Keratinocyte (primary cell): Measurements from ENCODE around the gene QSOX1. TPM values are rescaled to one million over a fixed set of nuclear protein-coding genes. Genes with fewer than 3 reads are reported as not detected.

Experiments used
- DNase-seq: peaks from one replicate; pipeline ENCODE4 v3.0.0-alpha.2; 2011; ENCODE audit warnings: low read depth, missing footprints, low spot score
- FAIRE-seq: peaks from 2 replicates; lab custom pipeline; 2011; peaks lifted over from hg19 to GRCh38; lab: Jason Lieb, UNC
- H2AFZ ChIP-seq: 2 replicates; pipeline ENCODE4 v1.6.0; 2012; ENCODE audit warnings: low read length, control low read depth, inconsistent platforms; ENCODE audit not compliant: control insufficient read depth
- H3K27ac ChIP-seq: 2 replicates; pipeline ENCODE4 v1.5.1; 2011; ENCODE audit warnings: low read length; ENCODE audit not compliant: control insufficient read depth, insufficient read depth
- H3K27me3 ChIP-seq: 3 replicates; pipeline ENCODE4 v1.6.0; 2011; ENCODE audit warnings: low read length; ENCODE audit not compliant: control insufficient read depth, insufficient read depth; ENCODE audit errors: extremely low read depth
- H3K36me3 ChIP-seq, 2 experiments: 2 replicates in 1 of 2; 3 replicates in 1 of 2; pipeline ENCODE4 v1.5.1; 2011; ENCODE audit warnings: low read length in 2 of 2, mild to moderate bottlenecking in 1 of 2; ENCODE audit not compliant: control insufficient read depth in 2 of 2, insufficient read depth in 2 of 2; ENCODE audit errors: extremely low read depth in 1 of 2
- H3K4me1 ChIP-seq: 3 replicates; pipeline ENCODE4 v1.5.1; 2011; ENCODE audit warnings: low read length; ENCODE audit not compliant: control insufficient read depth, insufficient read depth; ENCODE audit errors: extremely low read depth
- H3K4me2 ChIP-seq: 3 replicates; pipeline ENCODE4 v1.6.0; 2011; ENCODE audit warnings: low read depth, low read length; ENCODE audit not compliant: control insufficient read depth, insufficient read depth; ENCODE audit errors: extremely low read depth
- H3K4me3 ChIP-seq, 3 experiments: fragments of 200-600 bp in 1 of 3; sonication (generic) in 1 of 3; 2 replicates in 2 of 3; 3 replicates in 1 of 3; pipeline ENCODE4 v1.5.1; 2011 to 2016; ENCODE audit warnings: low read length in 3 of 3, mild to moderate bottlenecking in 3 of 3, control low read depth in 2 of 3, inconsistent platforms in 1 of 3, low read depth in 1 of 3, mixed read lengths in 1 of 3, mixed run types in 1 of 3, moderate library complexity in 1 of 3; ENCODE audit not compliant: control insufficient read depth in 2 of 3, insufficient read depth in 2 of 3; ENCODE audit errors: extremely low read depth in 1 of 3
- H3K79me2 ChIP-seq: 2 replicates; pipeline ENCODE4 v1.6.0; 2012; ENCODE audit warnings: low read length; ENCODE audit not compliant: control insufficient read depth, insufficient read depth
- H3K9ac ChIP-seq: 3 replicates; pipeline ENCODE4 v1.6.0; 2011; ENCODE audit warnings: low read length; ENCODE audit not compliant: control insufficient read depth, insufficient read depth; ENCODE audit errors: extremely low read depth
- H3K9me1 ChIP-seq: 3 replicates; pipeline ENCODE4 v1.6.0; 2011; ENCODE audit warnings: low read length; ENCODE audit not compliant: control insufficient read depth, insufficient read depth; ENCODE audit errors: extremely low read depth
- H3K9me3 ChIP-seq: 2 replicates; pipeline ENCODE4 v1.5.1; 2012; ENCODE audit warnings: low read depth, low read length; ENCODE audit not compliant: control insufficient read depth
- H4K20me1 ChIP-seq: 3 replicates; pipeline ENCODE4 v1.6.0; 2011; ENCODE audit warnings: low read length; ENCODE audit not compliant: control insufficient read depth, insufficient read depth; ENCODE audit errors: extremely low read depth
- EZH2 ChIP-seq: IDR thresholded peaks from one replicate; pipeline ENCODE4 v1.6.1; 2012; ENCODE audit warnings: inconsistent platforms, mild to moderate bottlenecking, low read length, moderate library complexity
- dilution Hi-C: fragments of 300-500 bp; cut with MboI; formaldehyde crosslinking; loops from one replicate; pipeline ENCODE4 v1.7.0; 2020; ENCODE audit warnings: low sequenced_read_pairs; ENCODE audit not compliant: extremely low pct_ligation_motif_present
- polyA plus RNA-seq, 5 experiments: library from polyadenylated mRNA; depleted of rRNA in 3 of 5; stranded (reverse) in 3 of 5; stranded (forward) in 1 of 5; unstranded in 1 of 5; fragments of >200 nt; gene quantifications; 1 replicate in 1 of 5; 2 replicates in 3 of 5; 3 replicates in 1 of 5; pipeline versions ENCODE4 v1.2.1 to v1.2.3, GENCODE V29; 2011 to 2012; ENCODE audit warnings: missing spikeins in 2 of 5, low read depth in 1 of 5, low replicate concordance in 1 of 5
- TF ChIP-seq, protein P1 (sequence below), 3 experiments: IDR thresholded peaks in 1 of 3; conservative IDR thresholded peaks in 1 of 3; optimal IDR thresholded peaks in 1 of 3; 2 replicates in 2 of 3; 3 replicates in 1 of 3; pipeline versions ENCODE3 to v1.5.1; 2011; ENCODE audit warnings: low read length in 3 of 3, mild to moderate bottlenecking in 3 of 3, moderate library complexity in 2 of 3, control low read depth in 1 of 3, inconsistent platforms in 1 of 3; ENCODE audit not compliant: insufficient read depth in 2 of 3; ENCODE audit errors: extremely low read depth in 1 of 3

Gene QSOX1
- polyA plus RNA-seq, 1 donor (not counting 4 experiments of a cell fraction or from before 2014, with no cell fraction given): 57.6 TPM

DNA sequence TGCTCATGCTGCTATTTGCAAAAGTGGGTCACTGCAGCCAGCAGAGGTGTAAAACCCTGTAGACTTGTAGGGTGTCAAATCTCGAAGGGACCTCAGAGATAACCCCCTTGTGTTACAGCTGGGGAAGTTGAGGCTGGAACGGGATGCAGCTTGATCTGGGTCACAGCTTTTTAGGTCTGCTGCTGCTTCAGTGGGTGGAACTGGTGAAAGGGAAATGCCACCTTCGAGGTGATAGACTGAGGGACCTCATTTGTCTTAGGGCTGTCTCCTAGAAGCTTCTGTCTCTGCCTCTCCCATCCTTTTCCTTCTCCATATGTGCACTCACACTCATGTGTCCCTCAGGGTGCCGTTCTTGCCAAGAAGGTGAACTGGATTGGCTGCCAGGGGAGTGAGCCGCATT, 35.4 kb downstream of the QSOX1 start:
- Histone ChIP-seq H3K79me2 (no peaks in the 10 kb centered on the region), H3K4me2 (no peak overlapping the region), H3K9me1 (no peaks in the 10 kb centered on the region), H2AFZ (no peak overlapping the region), H3K36me3 (peaks cover 37% of the 10 kb centered on the region in 2 experiments), H4K20me1 (no peaks in the 10 kb centered on the region), H3K27me3 (no peaks in the 10 kb centered on the region), H3K9me3 (no peaks in the 10 kb centered on the region), H3K9ac (no peak overlapping the region), H3K27ac (no peak overlapping the region), H3K4me1 (no peaks in the 10 kb centered on the region), H3K4me3 (no peak overlapping the region)
- TF ChIP-seq, protein P1, sequence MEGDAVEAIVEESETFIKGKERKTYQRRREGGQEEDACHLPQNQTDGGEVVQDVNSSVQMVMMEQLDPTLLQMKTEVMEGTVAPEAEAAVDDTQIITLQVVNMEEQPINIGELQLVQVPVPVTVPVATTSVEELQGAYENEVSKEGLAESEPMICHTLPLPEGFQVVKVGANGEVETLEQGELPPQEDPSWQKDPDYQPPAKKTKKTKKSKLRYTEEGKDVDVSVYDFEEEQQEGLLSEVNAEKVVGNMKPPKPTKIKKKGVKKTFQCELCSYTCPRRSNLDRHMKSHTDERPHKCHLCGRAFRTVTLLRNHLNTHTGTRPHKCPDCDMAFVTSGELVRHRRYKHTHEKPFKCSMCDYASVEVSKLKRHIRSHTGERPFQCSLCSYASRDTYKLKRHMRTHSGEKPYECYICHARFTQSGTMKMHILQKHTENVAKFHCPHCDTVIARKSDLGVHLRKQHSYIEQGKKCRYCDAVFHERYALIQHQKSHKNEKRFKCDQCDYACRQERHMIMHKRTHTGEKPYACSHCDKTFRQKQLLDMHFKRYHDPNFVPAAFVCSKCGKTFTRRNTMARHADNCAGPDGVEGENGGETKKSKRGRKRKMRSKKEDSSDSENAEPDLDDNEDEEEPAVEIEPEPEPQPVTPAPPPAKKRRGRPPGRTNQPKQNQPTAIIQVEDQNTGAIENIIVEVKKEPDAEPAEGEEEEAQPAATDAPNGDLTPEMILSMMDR (optimal IDR thresholded peaks at IDR 0.05 in 1 of 3, IDR thresholded peaks at IDR 0.05 in 1 of 3, conservative IDR thresholded peaks at IDR 0.05 in 1 of 3; ENCODE audit: extremely low read depth in 1 of 3, insufficient read depth in 2 of 3, low read length in 3 of 3): no peak
- TF ChIP-seq EZH2: no peak
- dilution Hi-C loops: no loop called here
- FAIRE-seq: no peak
- no peak for DNase-seq

GRCh38 chr1:180192172-180192571, 37.5 kb downstream of the QSOX1 start:
- no peak for TF ChIP-seq EZH2
- TF ChIP-seq, protein P1 (optimal IDR thresholded peaks at IDR 0.05 in 1 of 3, IDR thresholded peaks at IDR 0.05 in 1 of 3, conservative IDR thresholded peaks at IDR 0.05 in 1 of 3; ENCODE audit: extremely low read depth in 1 of 3, insufficient read depth in 2 of 3, low read length in 3 of 3): no peak
- Histone ChIP-seq H3K4me3 (no peak overlapping the region), H3K27me3 (no peaks in the 10 kb centered on the region), H3K79me2 (no peaks in the 10 kb centered on the region), H3K27ac (no peak overlapping the region), H3K9ac (no peak overlapping the region), H3K36me3 (peaks cover 30 to 37% of the 10 kb centered on the region in 2 experiments), H4K20me1 (no peaks in the 10 kb centered on the region), H3K9me3 (no peaks in the 10 kb centered on the region), H3K4me1 (no peaks in the 10 kb centered on the region), H2AFZ (no peak overlapping the region), H3K9me1 (no peaks in the 10 kb centered on the region), H3K4me2 (no peak overlapping the region)
- DNase-seq: no peak
- dilution Hi-C loops: no loop called here
- FAIRE-seq: no peak
